ENCODE results near the gene RARG.
"Not testable (repeated sequence)": the region's sequence is repeated elsewhere in the genome, so short reads cannot be mapped to it uniquely, and the experiment has no call there.

RARG gene

GRCh38 chr12:53193985-53194716, 37.9 kb downstream of the RARG start:
- in situ Hi-C loops (cut with MboI; ENCODE audit: low sequenced_read_pairs): no loop called here

GRCh38 chr12:53193040-53193439, 39.0 kb downstream of the RARG start:
- in situ Hi-C loops (cut with MboI; ENCODE audit: low sequenced_read_pairs): no loop called here

GRCh38 chr12:53192531-53193021, 39.4 kb downstream of the RARG start:
- in situ Hi-C loops (cut with MboI; ENCODE audit: low sequenced_read_pairs): no loop called here

- in situ Hi-C loops (cut with MboI; ENCODE audit: low sequenced_read_pairs): no loop called here
Measured at GRCh38 chr12:53191885-53192530, 40.0 kb downstream of the RARG start.

- in situ Hi-C loops (cut with MboI; ENCODE audit: low sequenced_read_pairs): no loop called here
Measured at GRCh38 chr12:53191096-53191884, 40.7 kb downstream of the RARG start.

GRCh38 chr12:53190108-53190729, 41.8 kb downstream of the RARG start:
- in situ Hi-C loops (cut with MboI; ENCODE audit: low sequenced_read_pairs): no loop called here

GRCh38 chr12:53187145-53187899, 44.7 kb downstream of the RARG start:
- in situ Hi-C loops (cut with MboI; ENCODE audit: low sequenced_read_pairs): no loop called here

GRCh38 chr12:53186745-53187144, 45.3 kb downstream of the RARG start:
- in situ Hi-C loops (cut with MboI; ENCODE audit: low sequenced_read_pairs): no loop called here

- in situ Hi-C loops (cut with MboI; ENCODE audit: low sequenced_read_pairs): no loop called here
Measured at GRCh38 chr12:53185582-53186153, 46.3 kb downstream of the RARG start.

- in situ Hi-C loops (cut with MboI; ENCODE audit: low sequenced_read_pairs): no loop called here
Measured at GRCh38 chr12:53184828-53185227, 47.2 kb downstream of the RARG start.

GRCh38 chr12:53182903-53183302, 49.1 kb downstream of the RARG start:
- in situ Hi-C loops (cut with MboI; ENCODE audit: low sequenced_read_pairs): no loop called here

GRCh38 chr12:53181935-53182334, 50.1 kb downstream of the RARG start:
- in situ Hi-C loops (cut with MboI; ENCODE audit: low sequenced_read_pairs): no loop called here

GRCh38 chr12:53180931-53181645, 50.9 kb downstream of the RARG start:
- in situ Hi-C loops (cut with MboI; ENCODE audit: low sequenced_read_pairs): no loop called here

GRCh38 chr12:53180220-53180930, 51.6 kb downstream of the RARG start, which contains the start of the genes CSAD and ZNF740:
TSS of gene CSAD (minus strand) at chr12:53180925. CDS start at chr12:53173470, 7,455 bp downstream.
TSS of gene ZNF740 (plus strand) at chr12:53180722. CDS start at chr12:53181984, 1,262 bp downstream.
- in situ Hi-C loops (cut with MboI; ENCODE audit: low sequenced_read_pairs): no loop called here

GRCh38 chr12:53179687-53180219, 52.3 kb downstream of the RARG start:
- in situ Hi-C loops (cut with MboI; ENCODE audit: low sequenced_read_pairs): no loop called here

GRCh38 chr12:53178803-53179202, 53.2 kb downstream of the RARG start:
- in situ Hi-C loops (cut with MboI; ENCODE audit: low sequenced_read_pairs): not testable (repeated sequence)

- in situ Hi-C loops (cut with MboI; ENCODE audit: low sequenced_read_pairs): not testable (repeated sequence)
Measured at GRCh38 chr12:53177447-53177846, 54.6 kb downstream of the RARG start.

GRCh38 chr12:53176750-53177149, 55.3 kb downstream of the RARG start:
- in situ Hi-C loops (cut with MboI; ENCODE audit: low sequenced_read_pairs): no loop called here

Data from HL-60/S4 treated with phorbol 12-myristate 13-acetate at 8.2 ng/mL for 4 days and 3 days (cell line).